NCI-H1694 treated with DMSO at 0.1 percent for 48 hours (cell line): ENCODE results near the gene ADGRB2.
A peak's percentile ranks its signal among the peaks of the same experiment; 100 is the strongest.

Experiments used
- DNase-seq: peaks from one replicate; lab custom pipeline; 2025; lab: John Stamatoyannopoulos, UW

Gene ADGRB2

DNA sequence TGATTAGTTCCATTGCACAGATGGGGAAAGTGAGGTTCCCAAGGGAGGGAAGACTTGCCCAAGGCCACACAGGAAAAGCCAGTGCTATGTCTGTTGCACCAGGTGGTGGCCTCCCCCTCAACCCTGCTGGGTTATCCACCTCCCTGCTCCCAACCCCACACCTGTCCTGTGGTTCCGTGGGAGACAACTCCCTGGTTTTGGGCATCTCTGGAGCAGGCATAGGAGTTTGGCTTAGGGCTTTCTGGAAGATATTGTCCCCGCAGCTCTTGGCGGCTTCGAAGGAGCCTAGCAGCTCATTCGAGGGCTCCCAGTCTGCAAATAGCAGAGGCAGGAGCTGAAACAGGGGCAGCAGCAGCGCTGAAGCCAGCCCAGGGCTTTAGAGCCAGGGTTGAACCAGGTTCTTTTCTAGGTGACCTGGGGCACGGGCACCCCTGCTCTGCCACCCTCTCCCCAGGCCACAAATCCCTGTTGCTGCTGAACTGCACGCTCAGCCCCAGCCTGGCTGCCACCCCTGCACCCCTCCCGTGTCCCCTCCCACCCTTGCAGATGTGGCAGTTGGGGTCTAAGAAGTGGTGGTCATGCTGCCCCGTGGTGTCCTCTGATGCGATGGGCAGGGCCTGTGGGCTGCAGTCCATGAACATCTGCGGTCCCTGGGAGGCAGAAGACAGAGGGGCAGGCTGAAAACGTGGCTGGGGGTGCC is 29.6 kb upstream of the ADGRB2 start:
- no peak for DNase-seq

DNA sequence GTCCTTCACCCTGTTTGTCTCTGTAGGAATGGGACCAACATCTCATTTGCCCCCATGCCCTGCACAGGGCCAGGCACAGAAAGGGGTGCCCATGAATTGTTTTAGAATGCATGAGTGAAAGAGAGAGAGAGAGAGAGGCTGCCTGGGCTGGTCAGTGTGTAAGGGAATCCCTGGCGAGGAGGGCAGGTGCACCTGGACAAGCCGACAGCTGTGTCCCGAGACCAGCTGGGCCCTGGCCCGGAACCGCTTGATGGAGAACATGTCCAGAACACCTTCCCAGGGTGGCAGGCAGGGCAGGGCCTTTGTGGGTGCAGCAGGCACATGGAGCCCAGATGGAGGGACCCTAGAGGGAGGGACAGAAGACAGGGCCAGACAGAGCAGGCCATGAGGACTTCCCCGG is 28.9 kb upstream of the ADGRB2 start:
- DNase-seq, result no peak

DNA sequence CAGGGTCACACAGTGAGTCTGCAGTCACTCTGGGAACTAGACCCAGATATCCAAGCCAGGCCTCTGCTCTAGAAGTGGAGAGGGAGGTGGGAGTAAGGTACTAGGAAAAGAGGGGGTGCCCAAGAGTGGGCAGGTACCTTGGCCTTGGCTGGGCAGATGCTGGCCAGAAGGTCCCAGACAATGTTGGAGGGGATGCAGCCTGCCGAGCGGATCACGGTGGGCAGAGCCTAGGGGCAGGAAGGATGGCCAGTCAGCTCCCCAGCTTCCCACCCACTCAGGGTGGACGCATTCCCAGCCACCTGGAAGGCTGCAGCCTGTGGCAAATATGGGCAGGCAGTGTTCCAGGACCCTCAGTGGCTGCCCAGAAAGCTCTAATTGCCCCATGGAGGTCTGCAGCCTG is 28.4 kb upstream of the ADGRB2 start:
- no peak for DNase-seq

DNA sequence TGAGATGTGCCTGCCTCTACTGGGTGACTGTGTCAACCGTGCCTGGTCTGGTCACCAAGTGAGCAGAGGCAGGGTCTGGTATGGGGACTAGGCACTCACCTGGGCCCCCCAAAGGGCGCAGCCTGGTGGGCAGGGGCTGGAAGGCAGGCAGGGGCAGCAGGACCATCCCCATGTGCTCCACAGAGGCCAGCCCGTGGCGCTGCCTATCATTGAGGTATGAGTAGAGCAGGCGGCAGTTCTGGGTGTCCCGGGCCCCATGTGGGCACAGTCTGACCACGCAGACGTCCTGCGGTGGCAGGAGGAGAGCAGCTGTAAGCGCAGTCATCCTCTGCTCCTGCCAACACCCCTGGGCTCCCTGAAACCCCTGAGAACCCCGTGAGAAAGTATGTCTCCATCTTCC is 28.0 kb upstream of the ADGRB2 start:
- DNase-seq, result no peak

DNA sequence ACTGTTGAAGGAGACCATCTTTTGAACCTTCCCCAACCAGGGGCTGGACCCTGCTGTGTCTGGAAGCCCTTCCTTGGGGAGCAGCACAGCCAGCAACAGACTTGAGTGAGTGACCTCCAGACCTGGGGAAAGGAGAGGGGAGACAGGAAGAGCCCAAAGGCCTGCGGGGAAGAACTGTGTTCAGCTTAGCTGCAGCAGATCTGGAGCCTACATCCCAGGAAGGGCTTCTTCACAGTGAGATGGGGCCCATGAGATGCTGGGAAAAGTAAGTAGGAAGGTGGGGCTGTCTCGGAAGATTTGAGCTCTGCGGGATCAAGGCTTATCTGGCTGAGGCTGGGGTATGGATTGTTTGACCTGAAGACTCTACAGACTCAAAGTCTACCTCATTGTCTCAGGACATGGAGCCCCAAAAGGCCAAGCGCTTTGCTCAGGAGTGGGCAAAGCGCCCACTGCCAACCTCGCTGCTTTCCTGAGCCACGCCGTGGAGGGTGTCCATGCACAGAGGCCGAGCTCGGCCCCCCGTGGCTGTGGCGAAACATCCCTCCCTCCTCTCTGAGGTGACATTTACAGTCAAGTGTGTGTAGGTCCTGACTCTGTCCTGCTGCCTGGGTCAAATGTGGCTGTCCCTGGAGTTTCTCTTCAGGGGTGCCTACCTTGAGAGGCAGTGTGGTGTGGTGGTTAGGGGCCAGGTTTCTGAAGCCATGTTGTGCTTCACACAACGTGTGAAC is 27.2 kb upstream of the ADGRB2 start:
- no peak for DNase-seq

DNA sequence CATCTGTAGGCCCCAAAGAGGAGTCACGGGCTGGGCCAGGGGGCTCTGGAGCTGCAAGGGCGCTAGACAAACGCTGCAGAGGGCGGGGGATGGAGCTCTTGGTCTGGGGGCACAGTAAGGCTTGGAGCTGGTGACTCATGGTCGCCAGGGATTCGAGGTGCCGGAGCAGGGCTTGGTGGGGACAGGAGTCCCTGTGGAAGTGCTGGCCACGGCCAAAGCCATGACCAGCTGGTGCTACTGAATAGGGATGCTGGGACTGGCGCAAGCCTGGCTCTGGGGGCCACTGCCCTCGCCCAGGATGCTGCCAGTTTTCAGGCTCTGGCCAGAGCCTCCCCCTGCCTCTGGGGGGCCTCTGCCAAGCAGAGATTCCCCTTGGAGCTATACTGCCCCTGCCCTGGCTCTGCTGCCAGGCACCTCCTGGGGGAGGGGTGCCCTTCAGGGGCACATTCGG is 26.5 kb upstream of the ADGRB2 start:
- no peak for DNase-seq

DNA sequence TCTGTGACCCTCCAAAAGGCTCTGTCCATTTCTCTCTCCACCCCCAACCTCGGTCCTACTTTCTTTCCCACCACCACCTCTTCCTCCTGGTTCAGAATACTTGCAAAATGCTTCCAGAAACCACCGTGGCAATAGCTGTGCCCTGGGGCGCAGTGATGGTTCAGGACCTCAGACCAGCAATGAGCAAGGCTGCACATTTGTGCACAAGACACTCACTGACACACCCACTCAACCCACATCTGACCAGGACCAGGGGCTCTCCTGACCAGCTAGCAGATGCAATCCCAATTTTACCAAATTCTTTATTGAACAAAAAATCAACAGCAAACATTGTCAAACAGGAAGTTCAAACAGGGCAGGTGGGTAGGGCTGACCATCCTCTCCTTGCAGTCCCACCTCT is 26.0 kb upstream of the ADGRB2 start:
- DNase-seq, result no peak

DNA sequence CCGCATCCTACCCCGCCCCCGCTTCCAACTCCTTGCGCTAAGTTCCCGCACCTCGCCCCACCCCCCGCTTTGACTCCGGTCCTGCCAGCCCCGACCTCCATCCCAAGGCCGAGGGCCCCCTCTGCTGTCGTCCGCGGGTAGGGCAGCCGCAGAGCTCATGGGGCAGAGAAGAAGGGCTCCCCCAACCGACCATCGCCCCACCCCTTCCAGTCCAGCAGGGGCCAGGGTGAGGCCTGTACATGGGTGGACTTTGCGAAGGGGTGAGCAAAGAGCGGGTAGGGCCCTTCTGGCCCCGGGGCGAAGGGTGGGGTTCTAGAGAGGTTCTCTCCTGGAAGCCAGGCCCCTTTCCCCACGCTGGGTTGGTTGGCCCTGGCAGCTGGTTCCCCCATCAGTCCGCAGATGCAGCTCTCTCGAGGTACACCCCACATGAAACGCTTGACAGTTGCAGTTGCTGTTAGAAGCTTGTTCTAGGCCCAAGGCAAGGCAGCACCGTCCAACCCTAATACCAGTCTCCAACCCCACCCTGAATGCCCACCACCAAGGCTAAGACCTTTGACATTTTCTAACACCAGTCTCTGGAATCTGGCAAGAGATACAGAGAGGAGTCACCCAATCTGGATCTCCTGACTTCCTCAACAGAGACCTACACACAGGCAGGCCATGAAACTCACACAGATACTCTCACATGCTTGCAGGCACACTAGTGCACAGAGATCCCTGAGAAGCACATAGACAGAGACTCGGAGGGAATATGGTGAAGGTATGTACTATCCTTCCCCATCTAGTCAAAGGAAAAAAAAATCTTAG is 25.3 kb upstream of the ADGRB2 start:
- peak; percentile 57 for DNase-seq

DNA sequence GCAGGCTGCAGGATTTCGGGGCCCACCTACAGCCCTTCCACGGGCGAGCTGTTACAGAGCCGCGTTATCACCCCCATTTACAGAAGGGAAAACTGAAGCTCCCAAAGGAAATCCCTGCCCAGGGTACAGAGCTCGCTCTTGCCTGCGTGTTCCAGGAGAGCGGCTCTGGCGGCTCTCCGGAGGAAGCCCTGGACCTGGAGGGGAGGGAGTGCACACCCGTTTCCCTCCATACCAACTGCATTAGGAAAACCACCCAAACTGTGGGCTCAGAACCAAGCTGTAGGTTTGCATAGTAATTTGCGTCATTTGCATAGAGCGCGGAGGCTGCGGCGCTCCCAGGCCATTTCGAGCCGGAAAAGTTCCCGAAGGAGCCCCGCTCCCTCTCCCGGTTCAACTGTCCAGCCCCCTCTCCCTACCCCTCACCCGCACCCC is 24.7 kb upstream of the ADGRB2 start:
- peak; percentile 57 for DNase-seq

DNA sequence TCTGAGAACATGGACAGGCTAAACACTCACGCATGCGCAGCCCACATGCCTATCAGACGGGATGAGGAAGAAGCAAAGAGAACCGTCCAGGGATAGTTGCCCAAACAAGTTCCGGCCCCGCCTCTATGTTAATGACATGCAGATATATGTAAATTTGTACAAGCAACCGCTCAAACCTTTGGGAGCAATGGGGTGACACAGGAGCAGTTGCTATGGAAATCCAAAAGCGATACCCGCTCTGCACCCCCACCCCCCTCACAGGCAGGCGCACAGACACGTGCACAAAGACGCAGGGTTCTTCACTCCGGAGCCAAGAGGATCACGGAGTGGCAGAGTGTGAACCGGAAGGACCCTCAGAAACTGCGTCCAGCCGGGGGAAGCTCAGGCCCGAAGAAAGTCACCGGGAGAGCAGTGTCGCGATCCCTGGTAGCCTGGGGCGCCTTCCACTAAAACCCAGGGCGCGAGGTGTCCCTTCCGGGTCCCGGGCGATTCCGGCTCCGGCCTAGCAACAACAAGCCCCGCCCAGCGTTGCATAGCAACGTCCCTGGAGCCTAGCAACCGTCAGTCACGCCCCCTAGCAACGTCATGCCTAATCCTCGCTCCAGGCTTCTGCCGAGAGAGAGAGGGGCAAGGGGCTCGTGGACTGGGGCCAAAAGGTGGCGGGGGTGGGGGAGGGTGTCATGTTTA is 24.1 kb upstream of the ADGRB2 start:
- peak; percentile 44 for DNase-seq

DNA sequence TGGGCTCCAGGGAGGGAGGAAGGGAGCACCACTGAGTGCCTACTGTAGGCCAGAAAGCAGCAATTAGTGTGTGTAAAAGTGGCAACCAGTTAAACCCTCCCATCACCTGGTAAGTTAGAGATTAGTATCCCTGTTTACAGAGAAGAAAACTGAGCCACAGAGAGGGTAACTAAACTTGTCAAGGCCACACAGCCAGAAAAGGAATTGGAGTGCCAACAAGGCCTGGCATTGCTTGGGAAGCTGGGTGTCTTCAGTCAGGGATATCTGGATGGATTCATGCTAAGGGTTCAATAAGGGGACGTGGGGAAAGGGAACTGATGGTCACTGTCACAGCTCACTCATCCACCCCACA is 23.6 kb upstream of the ADGRB2 start:
- no peak for DNase-seq

DNA sequence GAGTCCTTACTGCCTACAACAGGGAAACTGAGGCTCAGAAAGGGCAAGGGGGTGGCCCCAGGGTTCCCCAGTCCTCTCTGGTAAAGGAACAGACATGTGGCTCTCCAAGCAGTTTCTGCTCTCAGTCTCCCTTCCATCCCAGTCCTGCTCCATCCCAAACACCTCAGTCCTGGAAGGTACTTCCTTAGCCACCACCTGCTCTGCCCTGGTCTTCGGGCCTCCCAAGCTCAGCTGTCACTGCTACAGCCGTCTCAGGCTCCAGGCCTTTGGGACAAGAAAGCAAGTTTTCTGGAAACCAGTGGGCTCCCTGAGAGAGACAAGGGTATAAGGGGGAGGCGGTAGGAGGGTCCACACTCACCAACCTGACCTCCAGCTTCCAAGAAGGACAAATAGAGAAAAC is 23.1 kb upstream of the ADGRB2 start:
- DNase-seq, result no peak

DNA sequence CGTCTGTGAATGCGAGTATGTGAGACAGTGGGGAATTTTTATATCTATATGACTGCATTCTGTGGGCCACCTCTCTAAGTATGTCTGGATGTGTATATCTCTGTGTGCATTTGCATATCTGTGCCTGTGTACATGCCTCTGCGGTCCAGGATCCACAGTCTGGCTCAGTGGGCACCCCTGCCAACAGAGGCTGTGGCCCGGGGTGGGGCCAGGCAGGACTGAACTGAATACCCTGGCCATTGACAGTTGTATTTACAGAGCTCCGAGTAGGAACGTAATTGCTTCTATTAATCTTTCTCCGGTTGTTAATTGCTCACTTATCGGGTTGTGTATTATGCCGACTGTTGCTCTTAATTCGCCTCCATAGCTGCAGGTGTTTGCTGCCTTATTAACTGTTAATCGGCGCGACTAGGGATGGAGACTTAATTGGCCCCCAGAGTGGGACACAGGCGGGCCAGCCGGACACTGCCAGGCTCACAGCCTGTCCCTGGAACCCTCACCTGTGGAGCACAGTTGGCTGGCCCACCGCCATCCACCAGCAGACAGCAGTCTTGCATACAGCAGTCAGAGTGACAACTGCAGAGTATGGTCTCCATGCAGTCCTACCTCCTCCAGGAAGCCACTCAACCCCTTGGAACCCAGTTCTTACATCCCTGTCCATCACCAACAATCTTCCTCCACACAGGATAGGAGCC is 22.4 kb upstream of the ADGRB2 start:
- DNase-seq, result no peak

DNA sequence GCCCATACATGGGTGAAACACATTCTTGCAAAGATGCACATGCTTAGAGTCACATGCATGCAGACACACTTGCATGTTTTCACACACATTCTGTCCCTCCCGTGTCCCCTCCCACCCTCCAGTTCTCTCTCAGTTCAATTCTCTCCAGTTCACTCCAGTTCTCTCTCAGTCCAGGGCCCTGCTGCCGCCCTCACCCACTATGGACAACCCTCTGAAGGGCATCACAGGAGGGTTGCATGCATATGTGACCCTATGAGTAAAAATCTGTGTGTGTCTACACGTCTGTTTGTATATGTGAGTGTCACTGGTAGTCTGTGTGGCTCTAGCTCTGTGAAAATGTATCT is 21.8 kb upstream of the ADGRB2 start:
- no peak for DNase-seq

DNA sequence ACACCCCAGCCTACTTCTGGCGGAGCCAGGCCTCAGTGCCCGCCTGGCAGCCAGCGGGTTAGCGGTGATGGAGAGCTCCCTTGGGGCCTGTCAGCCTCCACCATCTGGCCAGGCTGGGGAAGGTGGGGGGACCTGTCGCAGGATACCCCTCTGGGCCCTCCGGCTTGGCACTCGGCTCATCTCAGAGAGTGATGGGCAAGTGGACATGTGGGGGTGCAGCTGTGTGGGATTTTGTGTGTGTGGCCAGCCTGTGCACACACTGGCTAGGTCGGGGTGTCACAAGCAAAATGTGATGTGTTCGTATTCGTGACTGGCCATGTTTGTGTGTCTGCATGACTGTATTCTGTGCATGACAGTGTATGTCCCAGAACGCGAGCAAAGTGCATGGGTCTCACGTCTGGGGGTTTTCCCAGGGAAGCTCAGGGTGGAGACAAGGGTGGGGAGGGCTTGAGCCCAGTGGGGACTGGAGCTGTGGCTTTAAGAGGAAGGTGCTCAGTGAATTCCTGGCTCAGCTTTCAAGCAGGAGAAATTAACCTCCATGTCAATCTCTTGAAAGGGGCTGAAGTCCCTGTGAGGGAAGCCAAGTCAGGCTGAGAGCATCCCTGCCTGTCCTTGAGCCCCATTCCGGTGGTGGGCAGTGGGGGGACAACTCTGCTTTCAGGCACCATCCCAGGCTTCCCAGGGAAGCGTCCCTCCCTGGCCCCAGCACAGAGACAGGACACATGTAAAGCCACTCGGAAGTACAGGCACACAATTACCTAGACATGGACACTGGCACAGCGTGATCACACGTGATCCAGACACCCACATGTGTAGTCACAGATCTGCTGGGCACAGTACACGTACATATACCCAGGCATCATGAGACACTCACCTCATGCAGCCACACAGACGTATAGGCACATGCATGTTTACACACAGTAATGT is 21.1 kb upstream of the ADGRB2 start:
- peak; percentile 43 for DNase-seq

DNA sequence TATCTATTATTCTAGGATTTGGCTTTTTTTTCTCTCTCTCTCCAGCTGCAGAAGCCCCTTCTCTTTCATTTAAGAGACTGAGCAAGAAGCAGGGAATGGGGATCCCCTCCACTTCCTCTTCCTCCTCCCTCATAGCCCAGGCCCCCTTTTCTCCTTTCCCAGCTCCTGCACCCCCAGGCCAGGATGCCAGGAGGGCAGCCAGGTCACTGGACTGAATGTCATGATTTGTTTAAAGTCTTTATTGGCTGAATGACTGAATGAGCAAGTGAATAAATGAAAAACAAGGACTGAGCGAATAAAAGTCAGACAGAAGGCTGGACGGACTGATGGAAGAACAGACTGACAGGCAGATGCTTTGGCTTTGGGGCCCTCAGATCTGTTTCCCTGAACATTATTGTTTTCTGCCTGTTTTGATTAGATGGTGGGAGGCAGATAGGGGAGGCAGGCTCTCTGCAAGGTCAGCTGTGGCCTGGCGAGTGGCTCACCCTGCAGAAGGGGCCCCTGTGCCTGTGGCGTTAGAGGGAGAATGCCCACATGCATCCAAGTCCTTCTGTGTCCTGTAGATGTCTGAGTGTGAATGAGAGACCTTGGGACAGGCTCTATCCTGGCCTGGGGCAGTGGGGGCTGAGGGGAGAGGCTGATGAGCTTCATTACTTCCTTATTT is 20.3 kb upstream of the ADGRB2 start:
- DNase-seq, result no peak

DNA sequence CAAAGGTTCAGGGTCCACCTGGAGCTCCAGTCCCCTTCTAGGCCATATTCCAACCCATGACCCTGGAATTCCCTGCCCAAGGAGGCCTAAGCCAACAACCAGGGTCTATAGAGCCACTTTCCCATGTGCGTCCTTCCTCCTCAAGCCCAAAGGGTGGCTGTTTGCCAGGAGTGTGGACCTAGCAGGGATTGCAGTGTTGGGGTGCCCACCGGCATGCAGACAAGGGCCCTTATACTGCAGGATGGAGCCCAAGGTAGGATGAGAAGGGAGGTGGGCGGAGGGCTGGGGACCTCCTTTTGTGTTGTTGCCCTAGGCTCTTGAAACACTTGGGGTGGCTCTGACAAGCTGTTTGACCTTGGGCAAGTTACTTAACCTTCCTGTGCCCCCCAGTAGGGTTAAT is 19.7 kb upstream of the ADGRB2 start:
- DNase-seq, result no peak

DNA sequence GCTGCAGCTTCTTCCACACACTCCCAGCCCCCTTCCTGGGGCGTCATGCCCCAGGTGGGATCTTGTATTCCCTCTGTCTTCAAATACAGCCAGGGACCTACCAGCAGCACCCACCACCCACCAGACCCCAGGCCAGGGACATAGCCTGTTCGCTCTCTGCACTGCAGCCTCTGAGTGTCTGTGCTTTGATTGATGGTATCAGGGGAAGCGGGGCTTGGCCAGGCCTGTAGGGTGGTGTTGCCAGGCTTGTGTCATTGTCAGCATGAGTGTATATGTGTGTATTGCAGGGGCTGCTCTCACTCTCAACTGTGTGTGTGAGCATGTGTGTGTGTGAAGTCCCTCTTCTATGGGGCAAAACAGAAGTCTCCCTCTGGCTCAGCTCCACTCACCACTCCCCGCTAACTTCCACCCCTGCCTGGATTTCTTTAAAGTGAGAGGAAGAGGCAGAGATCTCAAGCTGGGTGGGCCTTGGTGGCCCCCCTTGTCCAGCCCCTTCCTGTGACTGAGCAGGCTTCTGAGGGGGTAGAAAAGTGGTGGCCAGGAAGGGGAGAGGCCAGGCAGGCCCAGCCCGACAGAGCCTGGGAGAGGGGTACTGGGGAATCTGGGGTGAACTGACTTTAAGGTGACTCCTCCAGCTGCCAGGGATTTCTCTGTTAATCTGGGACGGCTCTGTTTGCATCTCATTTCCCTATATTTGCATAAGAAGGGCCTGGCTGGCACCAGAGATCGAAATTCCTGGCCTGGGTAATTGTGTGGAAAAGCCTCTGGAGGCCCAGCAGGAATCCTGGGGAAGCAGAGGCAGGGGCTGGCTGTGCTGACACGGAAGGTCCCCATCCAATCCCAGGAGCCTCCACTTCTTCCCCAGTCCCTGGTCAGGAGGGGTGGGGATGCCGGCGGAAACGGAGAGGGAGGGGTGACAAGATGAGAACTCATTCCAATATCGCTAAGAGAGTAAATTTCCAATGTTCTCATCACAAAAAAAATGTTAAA is 18.6 kb upstream of the ADGRB2 start:
- DNase-seq, result no peak

DNA sequence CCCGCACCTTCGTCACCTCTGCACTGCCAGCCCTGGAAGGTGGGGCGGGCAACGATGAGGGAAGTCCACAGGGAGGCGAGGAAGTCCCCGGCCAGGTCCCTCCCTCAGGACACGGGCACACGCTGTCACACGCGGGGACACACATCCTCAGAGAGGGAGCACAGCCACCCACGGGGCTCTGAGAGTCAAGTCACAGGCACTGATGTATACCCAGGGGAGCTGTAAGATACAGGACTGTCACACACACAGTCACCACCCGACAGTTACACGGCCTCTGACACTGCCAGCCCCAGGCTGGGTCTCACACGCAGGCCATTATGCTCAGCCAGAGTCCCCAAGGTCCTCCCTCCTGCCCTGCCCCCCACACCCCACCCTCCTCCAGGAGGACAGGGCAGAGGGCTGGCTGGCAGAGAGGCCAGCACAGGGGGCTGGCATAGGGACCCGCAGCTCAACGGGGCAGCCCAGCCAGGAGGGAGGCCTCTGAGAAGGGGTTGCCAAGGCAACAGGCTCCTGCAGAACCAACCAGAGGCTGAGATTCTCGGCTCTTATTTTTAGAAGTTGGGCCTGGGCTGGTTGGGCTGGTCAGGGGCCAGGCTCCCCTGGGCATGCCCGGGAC is 17.7 kb upstream of the ADGRB2 start:
- DNase-seq, result no peak
